SJCRH30 (cell line): Measurements from ENCODE around the gene PIGQ. TPM values are rescaled to one million over a fixed set of nuclear protein-coding genes. Genes with fewer than 3 reads are reported as not detected.

Source experiments
- DNase-seq, 2 experiments: peaks; one replicate each; pipeline ENCODE4 v3.0.0-alpha.2; 2015 to 2020
- H3K27ac ChIP-seq: fragments of 250-450 bp; sonication (Bioruptor Pico); 2 replicates; pipeline ENCODE4 v1.5.1; 2020; ENCODE audit warnings: mild to moderate bottlenecking, moderate library complexity
- H3K27me3 ChIP-seq: fragments of 250-450 bp; sonication (Bioruptor Pico); 2 replicates; pipeline ENCODE4 v1.5.1; 2020; ENCODE audit warnings: mild to moderate bottlenecking, moderate library complexity
- H3K36me3 ChIP-seq: fragments of 250-450 bp; sonication (Bioruptor Pico); 2 replicates; pipeline ENCODE4 v1.5.1; 2020; ENCODE audit warnings: mild to moderate bottlenecking, moderate library complexity
- H3K4me1 ChIP-seq: fragments of 250-450 bp; sonication (Bioruptor Pico); 2 replicates; pipeline ENCODE4 v1.5.1; 2020; ENCODE audit warnings: mild to moderate bottlenecking, moderate library complexity
- H3K4me3 ChIP-seq: fragments of 250-450 bp; sonication (Bioruptor Pico); 2 replicates; pipeline ENCODE4 v1.5.1; 2020; ENCODE audit warnings: mild to moderate bottlenecking, moderate library complexity
- H3K9me3 ChIP-seq: fragments of 250-450 bp; sonication (Bioruptor Pico); replicated peaks from 2 replicates; pipeline ENCODE4 v1.5.1; 2020; ENCODE audit warnings: mild to moderate bottlenecking, moderate library complexity
- total RNA-seq: library from RNA; depleted of rRNA; stranded (reverse); fragments of >200 nt; shearing (Covaris generic); gene quantifications from 2 replicates; pipeline ENCODE4 v1.2.3, GENCODE V29; 2014

Gene PIGQ
- total RNA-seq, 1 experiment from 2014 or later, result 24.4 TPM

- peaks cover 34% of the 10 kb centered on the region for H3K4me1 ChIP-seq
These were observed 4.1 kb upstream of the PIGQ start for GRCh38 chr16:565419-566330.

DNA sequence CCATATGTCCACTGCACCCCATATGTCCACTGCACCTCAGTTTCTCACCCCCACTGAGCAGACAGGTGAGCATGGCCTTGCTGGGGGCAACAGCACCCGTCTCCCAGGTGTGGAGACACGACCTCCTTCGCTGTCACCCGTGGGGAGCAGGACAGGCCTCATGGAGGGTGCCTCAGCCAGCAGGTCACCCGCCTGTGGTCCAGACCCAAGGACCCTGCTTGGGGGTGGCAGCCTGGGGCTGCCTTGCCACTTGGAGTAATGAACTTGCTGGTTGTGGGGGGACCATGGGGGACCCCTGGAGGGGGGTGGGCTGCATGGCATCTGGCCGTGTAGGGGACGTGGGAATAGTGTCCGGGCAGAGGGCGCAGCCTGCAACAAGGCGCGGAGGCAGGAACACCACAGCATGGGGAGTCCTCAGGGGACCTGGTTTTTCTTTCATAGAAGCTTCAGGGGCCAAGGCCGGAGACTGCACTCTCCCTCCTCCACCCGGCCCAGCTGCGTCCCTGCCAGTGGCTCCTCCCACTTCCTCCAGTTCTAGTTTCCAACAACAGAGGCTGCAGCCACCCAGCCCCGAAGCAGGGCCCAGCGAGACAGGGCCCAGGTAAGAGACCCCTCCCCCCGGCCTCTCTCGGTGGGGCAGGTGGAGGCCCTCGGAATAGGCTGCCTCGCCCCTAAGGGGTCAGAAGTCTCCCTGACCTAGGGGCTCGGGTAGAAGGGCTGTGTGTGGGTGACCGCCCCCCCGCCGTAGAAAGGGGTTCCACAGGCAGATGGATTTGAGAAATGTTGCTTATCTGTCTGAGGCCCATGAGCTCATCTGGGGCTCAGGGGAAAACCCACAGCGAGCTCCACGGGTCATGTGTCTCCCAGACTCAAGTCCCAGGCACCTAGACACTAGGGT, 3.0 kb upstream of the PIGQ start, which contains the start of gene NHLRC4:
NHLRC4 (plus strand) TSS at position 531 of the 898 bp plus-strand sequence. CDS start 1,043 bp downstream, outside the sequence.
- Histone ChIP-seq H3K4me1 (peaks cover 34% of the 10 kb centered on the region), H3K27ac (no peak within 1 kb of the TSS), H3K36me3 (no peaks in the 10 kb centered on the region), H3K9me3 (no peaks in the 10 kb centered on the region), H3K27me3 (peaks cover 34% of the 10 kb centered on the region), H3K4me3 (no peak within 1 kb of the TSS)
- DNase-seq, result peak; percentile 65 to 67

More at GRCh38 chr16:565419-566330, 4.1 kb upstream of the PIGQ start:
- H3K4me3 ChIP-seq, result peak overlapping the region; percentile 9; the same call in 1 of the 2 replicates
- no peaks in the 10 kb centered on the region for H3K36me3 ChIP-seq
- DNase-seq, result peak in 1 of 2 experiments; percentile 43
- no peak overlapping the region for H3K27ac ChIP-seq
- H3K27me3 ChIP-seq, result peaks cover 43% of the 10 kb centered on the region
- H3K9me3 ChIP-seq, result no peaks in the 10 kb centered on the region

- H3K9me3 ChIP-seq, result no peaks in the 10 kb centered on the region
- DNase-seq, result no peak
- no peak overlapping the region for H3K27ac ChIP-seq
- no peak overlapping the region for H3K4me3 ChIP-seq
- H3K4me1 ChIP-seq, result peaks cover 38% of the 10 kb centered on the region
- no peaks in the 10 kb centered on the region for H3K36me3 ChIP-seq
- H3K27me3 ChIP-seq, result peaks cover 27% of the 10 kb centered on the region
These were observed 2.2 kb upstream of the PIGQ start for GRCh38 chr16:567373-568256.

DNA sequence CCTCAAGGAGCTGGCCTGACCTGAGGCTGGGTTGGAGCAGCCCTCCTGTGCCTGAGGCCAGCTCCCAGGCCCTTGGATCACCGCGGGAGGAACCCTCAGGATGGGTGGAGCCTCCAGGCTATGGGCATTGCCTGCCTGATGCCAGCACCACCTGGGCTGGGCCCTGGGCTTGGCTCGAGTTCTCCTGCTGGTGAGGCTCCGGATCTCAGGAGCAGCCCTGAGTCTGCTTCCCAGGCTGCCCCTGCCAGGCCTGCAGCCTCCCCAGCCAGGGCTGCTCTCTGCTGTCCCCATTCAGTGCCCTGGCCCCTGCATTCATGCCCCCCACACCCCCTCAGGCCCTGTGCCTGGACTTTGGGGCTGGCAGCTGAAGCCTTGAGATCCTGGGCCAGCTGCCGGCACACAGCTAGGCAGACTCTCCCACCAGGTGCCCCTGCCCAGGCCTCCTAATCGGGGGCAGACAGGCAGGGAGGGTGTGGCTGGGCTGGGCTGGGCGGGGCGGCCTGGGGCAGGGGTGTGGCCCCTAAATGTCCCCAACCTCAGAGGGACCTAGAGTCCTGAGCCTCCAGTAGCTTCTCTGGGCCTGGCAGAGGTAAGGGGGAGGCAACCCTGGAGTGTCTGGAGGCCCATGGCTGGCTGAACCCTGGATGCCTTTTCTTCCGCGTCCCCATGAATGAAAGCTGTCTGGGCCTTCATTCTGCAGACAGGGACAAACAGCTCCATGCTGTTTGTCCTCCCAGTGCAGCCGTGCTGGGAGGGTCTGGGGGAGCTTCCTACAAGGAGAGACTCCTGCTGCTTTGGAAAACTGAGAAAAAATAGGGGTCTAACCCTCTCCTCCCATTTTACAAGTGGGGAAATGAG, 1.1 kb upstream of the PIGQ start:
- DNase-seq, result no peak
- H3K27ac ChIP-seq, result no peak overlapping the region

DNA sequence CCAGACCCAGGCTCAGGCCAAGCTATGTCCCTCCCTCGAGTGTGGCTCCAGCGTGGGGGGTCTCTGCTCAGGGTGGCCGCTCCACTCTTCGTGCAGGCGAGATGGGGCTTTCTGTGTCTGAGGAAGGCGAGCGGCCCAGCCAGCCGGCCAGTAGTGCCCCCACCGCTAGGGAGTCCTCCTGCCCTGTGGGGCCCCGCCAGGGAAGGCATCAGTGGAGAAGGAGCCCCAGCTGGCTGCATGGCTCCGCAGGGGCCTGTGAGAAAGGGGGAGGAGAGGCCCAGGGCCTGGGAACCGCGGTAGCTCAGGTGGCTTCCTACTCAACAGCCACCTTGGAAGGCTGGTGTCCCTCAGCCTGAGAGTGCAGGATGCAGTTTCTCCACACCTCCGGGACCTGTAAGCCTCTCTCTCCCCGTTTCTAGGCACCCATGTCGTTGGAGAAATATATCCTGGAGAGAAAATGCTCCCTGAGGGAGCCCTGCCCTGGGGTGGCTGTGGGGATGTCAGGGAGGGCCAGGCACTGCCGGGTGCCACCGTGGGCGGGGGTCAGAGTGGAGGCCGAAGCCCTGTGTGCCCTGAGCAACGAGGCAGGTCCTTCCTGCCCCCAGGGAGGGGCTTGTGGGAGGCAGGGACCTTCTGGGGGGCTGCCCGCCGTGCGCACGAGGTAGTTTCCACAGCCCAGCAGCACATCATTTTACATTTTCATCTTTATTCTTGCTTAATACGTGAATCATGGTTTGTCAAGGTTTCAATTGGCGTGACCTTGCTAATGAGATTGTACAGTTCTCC, 3.3 kb downstream of the PIGQ start:
- Histone ChIP-seq H3K27ac (no peak overlapping the region), H3K4me3 (no peak overlapping the region), H3K4me1 (peaks cover 10% of the 10 kb centered on the region; the same call in 1 of the 2 replicates), H3K9me3 (no peaks in the 10 kb centered on the region), H3K27me3 (no peaks in the 10 kb centered on the region), H3K36me3 (no peaks in the 10 kb centered on the region)
- no peak for DNase-seq

More for the DNA sequence above, 1.1 kb upstream of the PIGQ start:
- Histone ChIP-seq H3K36me3 (no peaks in the 10 kb centered on the region), H3K9me3 (no peaks in the 10 kb centered on the region), H3K27me3 (peaks cover 20% of the 10 kb centered on the region), H3K4me3 (peak overlapping the region; percentile 74), H3K4me1 (peaks cover 35% of the 10 kb centered on the region)

GRCh38 chr16:574021-574760, 4.4 kb downstream of the PIGQ start:
- no peaks in the 10 kb centered on the region for H3K9me3 ChIP-seq
- H3K27ac ChIP-seq, result no peak overlapping the region
- H3K4me3 ChIP-seq, result no peak overlapping the region
- DNase-seq, result no peak
- H3K4me1 ChIP-seq, result peaks cover 6% of the 10 kb centered on the region; the same call in 1 of the 2 replicates
- H3K27me3 ChIP-seq, result no peaks in the 10 kb centered on the region
- no peaks in the 10 kb centered on the region for H3K36me3 ChIP-seq

GRCh38 chr16:575354-576196, 5.8 kb downstream of the PIGQ start:
- Histone ChIP-seq H3K4me1 (peaks cover 5% of the 10 kb centered on the region; the same call in 1 of the 2 replicates), H3K4me3 (no peak overlapping the region), H3K27ac (no peak overlapping the region), H3K9me3 (no peaks in the 10 kb centered on the region), H3K27me3 (no peaks in the 10 kb centered on the region), H3K36me3 (no peaks in the 10 kb centered on the region)
- no peak for DNase-seq

DNA sequence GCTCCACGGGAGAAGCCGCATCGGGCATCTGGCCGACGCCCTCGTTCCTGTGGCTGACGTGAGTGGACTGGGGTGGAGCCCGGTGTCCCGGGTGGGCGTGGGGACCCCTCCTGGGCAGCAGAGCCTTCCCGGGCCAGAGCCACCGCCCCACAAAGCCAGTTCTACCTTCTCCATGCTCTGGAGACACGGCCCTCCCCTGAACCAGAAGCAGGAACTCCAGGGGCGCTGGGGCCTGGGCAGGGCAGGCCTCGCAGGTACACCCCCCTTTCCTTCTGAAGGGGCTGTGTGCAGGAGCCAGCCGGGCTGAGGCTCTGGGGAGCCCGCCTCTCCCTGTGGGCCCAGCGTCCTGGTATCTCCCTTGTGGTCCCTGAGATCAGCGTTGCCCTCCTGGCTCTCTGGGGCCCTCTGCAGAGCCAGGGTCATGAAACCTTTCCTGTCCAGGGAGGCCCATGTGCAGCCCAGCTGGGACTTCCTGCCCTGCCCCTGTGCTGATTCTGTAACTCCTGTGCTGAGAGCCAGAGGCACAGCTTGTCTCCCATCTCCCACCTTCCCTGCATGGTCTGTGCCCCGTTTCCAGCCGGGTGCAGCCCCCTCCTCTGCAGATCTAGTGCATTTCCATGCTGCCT, 6.5 kb downstream of the PIGQ start:
- Histone ChIP-seq H3K27ac (no peak overlapping the region), H3K36me3 (no peaks in the 10 kb centered on the region), H3K27me3 (no peaks in the 10 kb centered on the region), H3K4me1 (peaks cover 5% of the 10 kb centered on the region; the same call in 1 of the 2 replicates), H3K4me3 (no peak overlapping the region), H3K9me3 (no peaks in the 10 kb centered on the region)
- DNase-seq, result no peak

- H3K9me3 ChIP-seq, result no peaks in the 10 kb centered on the region
- no peak for DNase-seq
- no peak overlapping the region for H3K4me3 ChIP-seq
- H3K4me1 ChIP-seq, result peaks cover 4% of the 10 kb centered on the region; the same call in 1 of the 2 replicates
- no peaks in the 10 kb centered on the region for H3K36me3 ChIP-seq
- H3K27me3 ChIP-seq, result no peaks in the 10 kb centered on the region
- no peak overlapping the region for H3K27ac ChIP-seq
These were observed 7.0 kb downstream of the PIGQ start for GRCh38 chr16:576823-577201.

DNA sequence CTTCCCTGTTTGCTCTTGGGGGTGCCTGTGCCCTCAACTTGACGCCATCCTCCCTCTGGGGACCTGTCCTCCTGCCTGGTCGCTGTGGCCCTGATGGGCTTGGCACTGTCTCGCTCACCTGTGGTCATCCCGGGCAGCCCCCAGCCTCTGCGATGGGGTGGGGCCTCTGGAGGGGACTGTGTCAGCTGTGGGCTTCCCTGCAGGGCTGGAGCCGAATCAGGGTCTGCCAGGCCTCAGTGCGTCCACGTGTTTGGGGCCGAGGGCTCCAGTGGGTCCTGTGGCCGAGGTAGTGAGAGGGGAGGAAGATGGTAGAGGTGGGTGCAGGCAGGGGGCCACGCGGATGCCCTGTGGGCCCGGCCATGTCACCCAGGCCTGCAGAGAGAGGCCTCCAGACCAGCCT, 8.0 kb downstream of the PIGQ start:
- H3K27ac ChIP-seq, result no peak overlapping the region
- H3K4me1 ChIP-seq, result no peaks in the 10 kb centered on the region; the same call in 1 of the 2 replicates
- no peak overlapping the region for H3K4me3 ChIP-seq
- H3K9me3 ChIP-seq, result no peaks in the 10 kb centered on the region
- DNase-seq, result no peak
- H3K36me3 ChIP-seq, result no peaks in the 10 kb centered on the region
- no peaks in the 10 kb centered on the region for H3K27me3 ChIP-seq

- H3K27me3 ChIP-seq, result no peaks in the 10 kb centered on the region
- no peak overlapping the region for H3K27ac ChIP-seq
- no peak overlapping the region for H3K4me3 ChIP-seq
- DNase-seq, result no peak
- no peaks in the 10 kb centered on the region; the same call in 1 of the 2 replicates for H3K4me1 ChIP-seq
- no peaks in the 10 kb centered on the region for H3K36me3 ChIP-seq
- no peaks in the 10 kb centered on the region for H3K9me3 ChIP-seq
These were observed 8.6 kb downstream of the PIGQ start for GRCh38 chr16:578232-578869.
